ENCODE data around the gene UBR4. TPM values are rescaled to one million over a fixed set of nuclear protein-coding genes. Genes with fewer than 3 reads are reported as not detected.

Gene UBR4
- total and polyA plus RNA-seq, 10 of the 15 experiments (the other 5 are each of a cell fraction or from before 2014, with no cell fraction given) = 34.2 to 124 (median 56.2) TPM

GRCh38 chr1:19055001-19055400 is 155.1 kb downstream of the UBR4 start (continued):
- TF ChIP-seq CHD1 (IDR thresholded peaks at IDR 0.05; ENCODE audit: low read depth, low read length) = no peak

GRCh38 chr1:19054216-19054615 is 155.8 kb downstream of the UBR4 start:
- ATAC-seq = no peak
- no peaks in the 10 kb centered on the region for H3K9me3 ChIP-seq (replicated peaks; ENCODE audit: control insufficient read depth, insufficient read depth, low read length)
- TF ChIP-seq CHD2 (IDR thresholded peaks at IDR 0.05; ENCODE audit: borderline replicate concordance, low read depth, low read length) = no peak
- TF ChIP-seq SPI1 (IDR thresholded peaks at IDR 0.05; ENCODE audit: borderline replicate concordance, insufficient read depth, low read depth, low read length) = no peak
- no peak for TF ChIP-seq ETV6 (conservative IDR thresholded peaks at IDR 0.05 in 1 of 2, IDR thresholded peaks at IDR 0.05 in 1 of 2; ENCODE audit: borderline replicate concordance in 1 of 2, low read depth in 1 of 2)
- no peak for TF ChIP-seq E2F8 (IDR thresholded peaks at IDR 0.05; ENCODE audit: low read depth, partially characterized antibody)
- TF ChIP-seq E4F1 (IDR thresholded peaks at IDR 0.05; ENCODE audit: borderline replicate concordance, partially characterized antibody) = no peak
- TF ChIP-seq NBN (IDR thresholded peaks at IDR 0.05) = no peak
- no peak for TF ChIP-seq TARDBP (IDR thresholded peaks at IDR 0.05; ENCODE audit: borderline replicate concordance)
- no peak for TF ChIP-seq USF1 (IDR thresholded peaks at IDR 0.05; ENCODE audit: borderline replicate concordance, extremely low read length, insufficient read depth, low read depth, low read length)
- no peak for TF ChIP-seq USF2 (IDR thresholded peaks at IDR 0.05; ENCODE audit: borderline replicate concordance, low read depth, low read length)
- WGBS (ENCODE audit: insufficient coverage, insufficient replicate concordance, low lambda C conversion rate, missing lambda C conversion rate) = 39% methylated on average over 15 of the region's 15 CpGs
- H3K27ac ChIP-seq (ENCODE audit: control insufficient read depth, insufficient read depth) = no peak overlapping the region
- H3K4me2 ChIP-seq (ENCODE audit: control insufficient read depth, insufficient read depth) = no peak overlapping the region
- intact Hi-C loops (cut with micrococcal nuclease; ENCODE audit: unreplicated experiment) = no loop called here
- no peak for DNase-seq (ENCODE audit: low read depth, low spot score)
- no peak overlapping the region for H2AFZ ChIP-seq (ENCODE audit: control insufficient read depth, low read depth, low read length)
- ChIA-PET RAD21 (ENCODE audit: unreplicated experiment) (no interaction called here), SMC1A (ENCODE audit: uncharacterized antibody, unreplicated experiment) (no interaction called here), CTCF (no interaction called here), POLR2A (no interaction called here)
- no peaks in the 10 kb centered on the region for H3K36me3 ChIP-seq (ENCODE audit: control insufficient read depth in 2 of 2, insufficient read depth in 2 of 2, low read length in 1 of 2)
- in situ Hi-C loops (cut with MboI) = no loop called here
- no peaks in the 10 kb centered on the region for H3K4me1 ChIP-seq (ENCODE audit: control insufficient read depth, insufficient read depth, low read length)
- no peaks in the 10 kb centered on the region for H3K79me2 ChIP-seq (ENCODE audit: control insufficient read depth, insufficient read depth, low read length)
- H3K9ac ChIP-seq (ENCODE audit: control insufficient read depth, insufficient read depth, low read length) = no peak overlapping the region
- FAIRE-seq = no peak
- H3K4me3 ChIP-seq = no peak overlapping the region
- no peaks in the 10 kb centered on the region for H4K20me1 ChIP-seq (ENCODE audit: control insufficient read depth, insufficient read depth)
- no TSS peak for BruUV-seq (replicated peaks)
- peaks cover 0 to 2% of the 10 kb centered on the region in 2 experiments; a peak in 3 of 4 replicates for H3K27me3 ChIP-seq (replicated peaks in 1 of 2; ENCODE audit: control insufficient read depth in 2 of 2, insufficient read depth in 2 of 2, low read length in 1 of 2)

Data from GM12878 (cell line).